H1 (cell line): ENCODE results near the gene ARHGEF28. TPM values are rescaled to one million over a fixed set of nuclear protein-coding genes. Genes with fewer than 3 reads are reported as not detected.

Source experiments
- CTCF ChIA-PET: fragments of 300-600 bp; sonication (Branson Sonifier 250); formaldehyde crosslinking; loops from one replicate; lab custom pipeline; 2021; ENCODE audit not compliant: partially characterized antibody; lab: Charles Lee
- POLR2A ChIA-PET: fragments of 300-600 bp; sonication (Branson Sonifier 250); formaldehyde crosslinking; loops from one replicate; lab custom pipeline; 2021; ENCODE audit warnings: inconsistent platforms; ENCODE audit not compliant: partially characterized antibody; lab: Charles Lee
- DNase-seq, 2 experiments: peaks; one replicate each; pipeline versions ENCODE4 v3.0.0 to v3.0.0-alpha.2; 2010 to 2022; ENCODE audit warnings: low spot score in 2 of 2, low read depth in 1 of 2, mixed read lengths in 1 of 2
- FAIRE-seq: peaks from 2 replicates; lab custom pipeline; 2011; peaks lifted over from hg19 to GRCh38; lab: Jason Lieb, UNC
- H2AFZ ChIP-seq: 2 replicates; pipeline ENCODE4 v1.8.1; 2012; ENCODE audit warnings: low read length, inconsistent platforms
- H2AK5ac ChIP-seq: 2 replicates; pipeline ENCODE4 v1.6.1; 2013; ENCODE audit warnings: low read depth, low read length
- H2BK120ac ChIP-seq: replicated peaks from 2 replicates; pipeline ENCODE3; 2013; ENCODE audit warnings: low read depth, low read length, inconsistent platforms
- H2BK12ac ChIP-seq: 2 replicates; pipeline ENCODE4 v1.6.1; 2013; ENCODE audit warnings: low read depth, low read length
- H2BK15ac ChIP-seq: 2 replicates; pipeline ENCODE4 v1.6.1; 2013; ENCODE audit warnings: low read length
- H2BK20ac ChIP-seq: 2 replicates; pipeline ENCODE4 v1.6.1; 2013; ENCODE audit warnings: low read length
- H2BK5ac ChIP-seq: 2 replicates; pipeline ENCODE4 v1.6.1; 2013; ENCODE audit warnings: low read depth, low read length
- H3K14ac ChIP-seq: 2 replicates; pipeline ENCODE4 v1.6.1; 2013; ENCODE audit warnings: inconsistent platforms; ENCODE audit not compliant: insufficient read length
- H3K18ac ChIP-seq: 2 replicates; pipeline ENCODE4 v1.6.1; 2013; ENCODE audit warnings: low read length; ENCODE audit errors: extremely low read depth
- H3K23ac ChIP-seq: 2 replicates; pipeline ENCODE4 v1.6.1; 2013; ENCODE audit warnings: inconsistent platforms; ENCODE audit not compliant: insufficient read length
- H3K23me2 ChIP-seq: 2 replicates; pipeline ENCODE4 v1.6.1; 2013; ENCODE audit warnings: low read depth, low read length
- H3K27ac ChIP-seq: 2 replicates; pipeline ENCODE4 v1.6.1; 2011; ENCODE audit warnings: low read depth, low read length, inconsistent platforms
- H3K27me3 ChIP-seq, 4 experiments: replicated peaks in 1 of 4; 1 replicate in 1 of 4; 2 replicates in 3 of 4; pipeline versions ENCODE4 v1.6.1 to v1.8.1; 2011 to 2013; ENCODE audit warnings: low read length in 3 of 4, mild to moderate bottlenecking in 3 of 4, inconsistent platforms in 2 of 4, mixed read lengths in 2 of 4, moderate library complexity in 1 of 4; ENCODE audit not compliant: control insufficient read depth in 3 of 4, insufficient read depth in 3 of 4; ENCODE audit errors: extremely low read depth in 1 of 4
- H3K36me3 ChIP-seq, 4 experiments: 2 replicates each; pipeline versions ENCODE4 v1.6.1 to v1.8.1; 2011 to 2013; ENCODE audit warnings: mild to moderate bottlenecking in 4 of 4, low read length in 3 of 4, moderate library complexity in 2 of 4, control low read depth in 1 of 4, inconsistent platforms in 1 of 4; ENCODE audit not compliant: insufficient read depth in 4 of 4, control insufficient read depth in 2 of 4
- H3K4ac ChIP-seq: replicated peaks from 2 replicates; pipeline ENCODE3; 2013; ENCODE audit warnings: low read length, low read depth, mixed read lengths, inconsistent platforms; ENCODE audit not compliant: insufficient read length
- H3K4me1 ChIP-seq, 4 experiments: replicated peaks in 1 of 4; 1 replicate in 1 of 4; 2 replicates in 3 of 4; pipeline versions ENCODE4 v1.6.1 to v1.8.1; 2011 to 2013; ENCODE audit warnings: low read length in 3 of 4, inconsistent platforms in 2 of 4, mixed read lengths in 1 of 4; ENCODE audit not compliant: insufficient read depth in 4 of 4, control insufficient read depth in 3 of 4
- H3K4me2 ChIP-seq, 2 experiments: 2 replicates each; pipeline versions ENCODE4 v1.6.1 to v1.8.1; 2011 to 2013; ENCODE audit warnings: low read depth in 2 of 2, low read length in 2 of 2, control low read depth in 1 of 2, inconsistent platforms in 1 of 2, mild to moderate bottlenecking in 1 of 2; ENCODE audit not compliant: insufficient read depth in 1 of 2
- H3K4me3 ChIP-seq, 4 experiments: fragments of 200-600, 300-600 bp in 1 of 4; sonication (generic), shearing (Covaris generic), sonication (Bioruptor Twin) in 1 of 4; 2 replicates each; pipeline versions ENCODE4 v1.5.1 to v1.8.1; 2011 to 2016; ENCODE audit warnings: low read length in 4 of 4, low read depth in 3 of 4, control low read depth in 2 of 4, inconsistent platforms in 2 of 4, mild to moderate bottlenecking in 2 of 4, mixed read lengths in 1 of 4, moderate library complexity in 1 of 4; ENCODE audit not compliant: insufficient read depth in 2 of 4; ENCODE audit errors: extremely low read depth in 1 of 4
- H3K56ac ChIP-seq: replicated peaks from 2 replicates; pipeline ENCODE3; 2013; ENCODE audit warnings: low read depth, mild to moderate bottlenecking, mixed read lengths, low read length, inconsistent platforms; ENCODE audit not compliant: insufficient read length
- H3K79me1 ChIP-seq: 2 replicates; pipeline ENCODE4 v1.6.1; 2013; ENCODE audit warnings: low read depth, low read length, control low read depth
- H3K79me2 ChIP-seq, 2 experiments: 2 replicates each; pipeline versions ENCODE4 v1.6.1 to v1.8.1; 2012 to 2013; ENCODE audit warnings: low read length in 2 of 2, mild to moderate bottlenecking in 2 of 2, inconsistent platforms in 1 of 2; ENCODE audit not compliant: insufficient read depth in 2 of 2, control insufficient read depth in 1 of 2
- H3K9ac ChIP-seq, 4 experiments: replicated peaks in 1 of 4; 1 replicate in 1 of 4; 2 replicates in 3 of 4; pipeline versions ENCODE4 v1.6.1 to v1.8.1; 2011 to 2013; ENCODE audit warnings: low read depth in 3 of 4, low read length in 3 of 4, control low read depth in 2 of 4, mild to moderate bottlenecking in 2 of 4, moderate library complexity in 2 of 4, inconsistent platforms in 1 of 4; ENCODE audit errors: extremely low read depth in 1 of 4
- H3K9me3 ChIP-seq, 2 experiments: 2 replicates each; pipeline versions ENCODE4 v1.6.1 to v1.8.1; 2012 to 2013; ENCODE audit warnings: mild to moderate bottlenecking in 2 of 2, moderate library complexity in 2 of 2, control low read depth in 1 of 2, inconsistent platforms in 1 of 2, low read depth in 1 of 2, low read length in 1 of 2, mixed read lengths in 1 of 2; ENCODE audit not compliant: insufficient read depth in 2 of 2
- H4K20me1 ChIP-seq, 2 experiments: replicated peaks in 1 of 2; 2 replicates each; pipeline versions ENCODE3 to v1.8.1; 2011 to 2013; ENCODE audit warnings: inconsistent platforms in 2 of 2, low read length in 2 of 2, mild to moderate bottlenecking in 1 of 2; ENCODE audit not compliant: insufficient read depth in 2 of 2, control insufficient read depth in 1 of 2
- H4K5ac ChIP-seq: 2 replicates; pipeline ENCODE4 v1.6.1; 2013; ENCODE audit warnings: low read length, low read depth, mixed read lengths, inconsistent platforms; ENCODE audit not compliant: insufficient read length
- H4K8ac ChIP-seq: 2 replicates; pipeline ENCODE4 v1.8.0; 2013; ENCODE audit warnings: mild to moderate bottlenecking, moderate library complexity, low read length, inconsistent platforms; ENCODE audit not compliant: insufficient read depth; ENCODE audit errors: extremely low read depth
- H4K91ac ChIP-seq: replicated peaks from 2 replicates; pipeline ENCODE3; 2013; ENCODE audit warnings: low read length, mixed read lengths, inconsistent platforms; ENCODE audit not compliant: insufficient read length
- RBBP5 ChIP-seq: IDR thresholded peaks from 2 replicates; pipeline ENCODE4 v1.7.1; 2012; ENCODE audit warnings: low read depth, mild to moderate bottlenecking, inconsistent platforms, low read length, moderate library complexity, borderline replicate concordance
- TAF7 ChIP-seq: optimal IDR thresholded peaks from 2 replicates; pipeline ENCODE3; 2011; ENCODE audit warnings: low read depth, mild to moderate bottlenecking, inconsistent platforms, low read length, moderate library complexity, borderline replicate concordance
- WGBS, 2 experiments: shearing (Covaris generic) in 1 of 2; methylation state at CpG; one replicate each; pipeline versions ENCODE4 v1.1.6 to v1.1.7; 2013 to 2015; ENCODE audit warnings: low lambda C conversion rate in 2 of 2, mixed read lengths in 2 of 2, inconsistent platforms in 1 of 2, low coverage in 1 of 2, missing lambda C conversion rate in 1 of 2; ENCODE audit not compliant: insufficient replicate concordance in 2 of 2, insufficient coverage in 1 of 2, insufficient read length in 1 of 2; ENCODE audit errors: extremely low coverage in 1 of 2, missing lambda C conversion rate in 1 of 2; 5-methylcytosine and 5-hydroxymethylcytosine counted together
- polyA plus RNA-seq, 7 experiments: library from polyadenylated mRNA; depleted of rRNA in 3 of 7; stranded (reverse) in 5 of 7; unstranded in 2 of 7; fragments of >200 nt in 5 of 7; fragments of 200-250 nt in 2 of 7; gene quantifications; 1 replicate in 5 of 7; 2 replicates in 1 of 7; 4 replicates in 1 of 7; pipeline versions ENCODE4 v1.2.1 to v1.2.3, GENCODE V29; 2011 to 2013; ENCODE audit warnings: missing spikeins in 2 of 7, mixed read lengths in 2 of 7
- total RNA-seq: library from RNA; stranded (reverse); fragmentation: NEBNext Ultra II Directional; extraction: Animal tissue kit (Norgen Biotek cat#: 25700); gene quantifications from 2 replicates; pipeline ENCODE4 v1.2.1, GENCODE V29; 2021

The ARHGEF28 gene
- total and polyA plus RNA-seq, 2 of the 8 experiments (the other 6 are each of a cell fraction or from before 2014, with no cell fraction given), result 0.33 to 1.0 TPM

DNA sequence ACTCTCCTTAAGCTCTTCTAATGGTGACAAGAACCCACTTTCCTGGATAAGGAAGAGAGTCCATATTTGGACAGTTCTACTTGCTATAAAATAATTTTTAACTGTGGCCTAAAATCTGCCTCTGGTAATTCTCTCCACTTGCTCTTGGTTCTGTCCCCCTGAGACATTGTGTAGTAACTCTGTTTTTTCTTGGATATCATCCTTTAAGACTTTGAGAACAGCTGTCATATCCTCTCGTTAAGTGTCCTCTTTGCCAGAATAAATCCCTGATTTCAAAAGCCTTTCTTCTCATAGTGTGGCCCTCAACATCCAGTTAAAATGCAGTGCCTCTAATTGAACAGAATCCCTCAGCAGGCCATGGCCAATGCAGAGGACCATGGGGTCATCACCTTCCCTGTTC is 101.5 kb downstream of the ARHGEF28 start:
- Histone ChIP-seq H3K9ac (no peak overlapping the region), H3K23me2 (no peaks in the 10 kb centered on the region), H2BK15ac (no peak overlapping the region), H2BK120ac (no peak overlapping the region), H3K79me1 (no peaks in the 10 kb centered on the region), H2BK12ac (no peak overlapping the region), H4K5ac (no peak overlapping the region), H3K79me2 (no peaks in the 10 kb centered on the region), H3K27ac (no peak overlapping the region), H4K8ac (no peak overlapping the region), H3K14ac (no peak overlapping the region), H3K4ac (no peak overlapping the region), H3K27me3 (no peaks in the 10 kb centered on the region), H3K36me3 (no peaks in the 10 kb centered on the region), H3K4me3 (no peak overlapping the region), H2AK5ac (no peak overlapping the region), H3K56ac (no peak overlapping the region), H4K91ac (no peak overlapping the region), H3K23ac (no peak overlapping the region), H3K18ac (no peak overlapping the region), H2AFZ (no peak overlapping the region), H3K4me1 (no peaks in the 10 kb centered on the region), H4K20me1 (no peaks in the 10 kb centered on the region), H3K9me3 (no peaks in the 10 kb centered on the region), H3K4me2 (no peak overlapping the region), H2BK5ac (no peak overlapping the region), H2BK20ac (no peak overlapping the region)
- WGBS, 2 experiments, result 74% methylated on average over 1 of the region's 1 CpG; no CpG with 5 or more reads in 1 of the 2 experiments
- TF ChIP-seq RBBP5, result no peak
- TF ChIP-seq TAF7, result no peak
- no peak for DNase-seq
- POLR2A ChIA-PET, result no interaction called here
- CTCF ChIA-PET, result interaction anchor here (1.0 kb wide), 1 partner anchor 66 kb away, joined by 3 read pairs; no protein-coding TSS in a partner anchor
- no peak for FAIRE-seq
